Tongue (tissue), 2 donors: ENCODE data around the gene TMEFF1. TPM values are rescaled to one million over a fixed set of nuclear protein-coding genes. Genes with fewer than 3 reads are reported as not detected.
"Not testable (repeated sequence)": the region's sequence is repeated elsewhere in the genome, so short reads cannot be mapped to it uniquely, and the experiment has no call there.

Source experiments
- DNase-seq: peaks from one replicate; pipeline ENCODE4 v3.0.0-alpha.2; 2015
- total RNA-seq: library from RNA; depleted of rRNA; stranded (reverse); fragments of >200 nt; gene quantifications from one replicate; pipeline ENCODE4 v1.2.3, GENCODE V29; 2014

TMEFF1 gene
- 3.0 TPM for total RNA-seq

GRCh38 chr9:100472788-100473275, at the start of gene TMEFF1:
Gene TMEFF1 (plus strand): TSS chr9:100473149. CDS start chr9:100473545, 396 bp downstream.
- peak; percentile 81 for DNase-seq

DNA sequence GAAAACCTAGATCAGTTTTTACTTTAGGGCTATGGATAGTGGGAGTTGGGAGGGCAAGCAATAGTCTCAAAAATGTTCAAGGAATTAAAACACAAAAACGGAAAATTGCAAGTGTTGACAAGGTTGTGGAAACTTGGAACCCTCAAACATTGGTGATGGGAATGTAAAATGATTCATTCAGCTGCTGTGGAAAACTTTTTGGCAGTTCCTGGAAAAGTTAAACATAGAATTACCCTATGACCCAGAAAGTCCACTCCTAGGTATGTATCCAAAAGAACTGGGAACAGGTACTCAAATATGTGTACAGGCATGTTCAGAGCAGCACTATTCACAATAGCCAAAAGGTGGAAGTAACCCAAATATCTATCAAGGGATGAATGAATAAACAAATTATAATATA, 47.2 kb upstream of the TMEFF1 start:
- peak; percentile 28 for DNase-seq

GRCh38 chr9:100426189-100426529, 46.8 kb upstream of the TMEFF1 start:
- DNase-seq: no peak

- DNase-seq: peak; percentile 79
These were observed 46.2 kb upstream of the TMEFF1 start, which contains the start of gene MSANTD3 for GRCh38 chr9:100426530-100427365. Gene MSANTD3 (plus strand): TSS chr9:100427143. CDS start chr9:100441939, 14,796 bp downstream.

- DNase-seq: peak; percentile 71
These were observed 45.3 kb upstream of the TMEFF1 start for GRCh38 chr9:100427366-100428263.

DNA sequence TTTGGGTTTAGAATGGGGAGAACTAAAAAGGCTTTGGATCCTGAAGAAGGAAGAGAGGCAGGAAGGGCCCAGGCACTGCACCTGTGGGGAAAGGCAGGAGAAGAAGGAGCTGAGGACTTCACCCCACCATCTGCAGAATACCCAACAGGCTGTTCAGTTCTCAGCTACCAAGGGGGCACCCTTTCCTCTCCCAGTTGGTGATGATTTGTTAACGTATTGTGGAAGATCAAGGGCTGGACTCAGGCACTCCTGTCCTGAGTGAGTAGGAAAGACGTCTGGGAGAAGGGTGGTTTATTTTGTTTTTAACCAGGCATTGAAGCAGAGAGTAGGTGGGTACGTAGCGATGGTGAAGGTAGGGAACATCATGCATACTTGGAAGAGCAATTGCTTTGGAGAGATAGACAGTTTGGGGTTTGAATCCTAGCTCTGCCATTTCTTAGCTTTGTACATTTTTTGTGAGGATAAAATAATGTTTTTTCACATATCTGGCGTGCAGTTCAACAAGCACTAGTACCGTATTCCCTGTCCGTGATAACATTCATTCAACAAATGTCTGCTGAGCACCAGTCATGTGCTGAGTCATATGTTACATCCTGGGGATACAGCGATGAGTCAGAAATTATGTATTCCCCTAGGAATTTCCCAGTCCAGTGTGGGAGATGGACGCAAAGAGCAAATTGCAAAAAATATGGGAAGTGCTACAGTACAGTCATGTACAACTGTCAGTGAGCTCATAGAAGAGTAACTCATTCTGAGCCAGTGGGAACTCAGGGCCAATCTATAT, 43.9 kb upstream of the TMEFF1 start:
- no peak for DNase-seq

- DNase-seq: no peak
These were observed 42.5 kb upstream of the TMEFF1 start for GRCh38 chr9:100430286-100430940.

- no peak for DNase-seq
These were observed 41.1 kb upstream of the TMEFF1 start for GRCh38 chr9:100431886-100432285.

DNA sequence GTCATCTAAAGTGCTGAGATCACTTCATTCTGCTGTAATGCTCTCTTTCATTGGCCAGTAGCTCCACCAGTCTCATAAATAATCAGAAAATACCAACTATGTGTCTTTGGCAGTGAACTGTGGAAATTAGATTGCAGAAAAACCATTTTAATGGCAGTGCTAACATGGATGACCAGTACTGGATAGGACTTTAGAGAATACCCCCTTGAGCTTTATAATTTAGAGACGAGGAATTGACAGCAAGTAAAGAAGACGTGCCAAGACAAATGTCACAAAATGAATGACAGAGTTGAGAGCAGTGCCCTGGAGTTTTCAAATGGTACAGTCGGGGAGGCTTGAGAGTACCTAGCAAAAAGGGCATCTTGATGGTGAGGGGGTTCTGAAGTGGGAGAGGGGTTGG, 40.2 kb upstream of the TMEFF1 start:
- no peak for DNase-seq

GRCh38 chr9:100436571-100436970, 36.4 kb upstream of the TMEFF1 start:
- DNase-seq: no peak

GRCh38 chr9:100437860-100438805, 34.8 kb upstream of the TMEFF1 start:
- DNase-seq: peak; percentile 83

- DNase-seq: peak; percentile 52
These were observed 32.9 kb upstream of the TMEFF1 start for GRCh38 chr9:100440071-100440470.

- DNase-seq: not testable (repeated sequence)
These were observed 32.5 kb upstream of the TMEFF1 start for GRCh38 chr9:100440487-100440886.

DNA sequence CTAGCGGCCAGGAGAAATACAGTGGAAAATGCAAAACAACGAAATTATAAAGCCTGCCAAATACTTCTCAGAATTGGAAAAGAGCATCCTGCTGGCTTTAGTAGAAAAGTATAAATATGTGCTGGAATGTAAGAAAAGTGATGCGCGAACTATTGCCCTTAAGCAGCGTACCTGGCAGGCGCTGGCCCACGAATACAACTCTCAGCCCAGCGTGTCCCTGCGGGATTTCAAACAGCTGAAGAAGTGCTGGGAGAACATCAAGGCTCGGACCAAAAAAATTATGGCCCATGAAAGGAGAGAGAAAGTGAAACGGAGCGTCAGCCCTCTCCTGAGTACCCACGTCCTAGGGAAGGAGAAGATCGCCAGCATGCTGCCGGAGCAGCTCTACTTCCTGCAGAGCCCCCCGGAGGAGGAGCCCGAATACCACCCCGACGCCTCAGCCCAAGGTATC, 31.0 kb upstream of the TMEFF1 start:
- peak; percentile 43 for DNase-seq

DNA sequence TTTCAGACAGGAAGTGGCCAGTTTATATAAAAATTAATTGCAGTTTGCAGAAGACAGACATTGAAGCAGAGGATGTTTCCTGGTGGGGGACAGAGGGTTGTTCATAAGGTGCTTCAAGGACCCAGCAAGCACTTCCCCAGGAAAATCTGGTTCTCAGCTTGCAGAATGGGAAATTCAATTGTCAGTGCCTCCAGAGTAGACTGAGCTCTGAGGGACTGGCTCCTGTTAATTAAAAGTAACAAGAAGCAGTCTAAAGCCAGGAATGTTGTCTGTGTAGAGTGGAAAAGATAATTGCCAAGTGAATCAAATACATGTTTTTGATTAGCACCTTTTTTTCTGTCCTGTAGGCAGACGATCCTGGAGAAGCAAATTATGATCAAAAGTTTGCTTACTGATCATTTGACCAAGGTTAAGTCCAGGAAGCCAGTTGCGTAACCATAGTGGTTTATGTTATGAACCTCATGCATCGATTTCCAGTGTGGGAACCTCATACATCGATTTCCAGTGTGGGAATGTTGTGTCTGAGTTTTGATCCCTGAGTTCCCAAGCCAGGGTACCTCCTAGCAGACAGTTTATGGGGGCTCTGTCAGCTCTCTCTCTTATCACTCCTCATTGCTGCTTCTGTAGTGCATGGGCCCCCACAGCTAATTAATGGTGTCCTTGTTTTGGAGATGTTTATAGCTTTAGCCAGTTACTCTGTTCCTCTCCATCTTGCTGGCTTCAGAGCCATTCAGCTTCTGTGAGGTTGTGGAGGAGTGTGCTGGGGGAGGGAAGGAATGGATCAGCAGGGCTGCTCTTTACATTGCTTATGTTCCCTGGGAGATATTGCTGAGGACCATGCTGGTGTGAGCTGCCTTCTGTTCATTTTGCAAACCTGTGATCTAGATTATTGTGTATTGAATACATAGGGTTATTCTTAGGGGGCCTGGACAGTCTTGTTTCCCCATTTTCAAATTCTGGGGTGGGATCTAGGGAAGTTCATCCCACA, 28.9 kb upstream of the TMEFF1 start:
- no peak for DNase-seq

GRCh38 chr9:100445161-100445902, 27.6 kb upstream of the TMEFF1 start:
- DNase-seq: no peak

- no peak for DNase-seq
These were observed 26.9 kb upstream of the TMEFF1 start for GRCh38 chr9:100445903-100446549.

GRCh38 chr9:100447041-100447440, 25.9 kb upstream of the TMEFF1 start:
- DNase-seq: no peak
